ENCODE data around the gene CDK6. TPM values are rescaled to one million over a fixed set of nuclear protein-coding genes. Genes with fewer than 3 reads are reported as not detected.
A peak's percentile ranks its signal among the peaks of the same experiment; 100 is the strongest.

The CDK6 gene
- total and polyA plus RNA-seq, 9 of the 15 experiments (the other 6 are each of a cell fraction or from before 2014, with no cell fraction given) = 7.6 to 109 (median 44.4) TPM

DNA sequence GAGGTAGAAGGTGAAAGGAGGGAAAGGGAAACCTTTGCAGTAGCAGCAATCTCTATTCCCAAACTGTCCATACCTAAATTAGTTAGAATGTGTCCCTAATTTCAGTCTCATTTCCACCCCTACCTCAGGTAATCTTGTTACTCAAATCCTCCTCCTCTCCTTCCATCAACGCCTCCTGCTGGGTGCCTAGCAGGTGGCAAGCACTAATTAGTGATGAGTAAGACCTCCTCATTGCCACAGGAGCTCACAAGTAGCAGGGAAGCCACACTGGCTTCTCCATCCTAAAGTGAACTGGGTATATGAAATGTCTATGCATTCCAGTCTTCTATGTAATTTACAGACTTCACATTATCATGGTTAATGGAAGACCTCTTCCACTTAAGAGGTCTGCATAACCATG lies 220.5 kb downstream of the CDK6 start:
- in situ Hi-C loops (cut with MboI) (no loop called here), intact Hi-C loops (cut with micrococcal nuclease) (no loop called here)
- no peak for TF ChIP-seq GABPB1 (CRISPR knock-in tag; IDR thresholded peaks at IDR 0.05)
- no peak for TF ChIP-seq RFX7 (CRISPR knock-in tag; IDR thresholded peaks at IDR 0.05)
- TF ChIP-seq TBL1XR1 (IDR thresholded peaks at IDR 0.05; ENCODE audit: low read length in 2 of 2) = no peak
- TF ChIP-seq CBX1 (IDR thresholded peaks at IDR 0.05; ENCODE audit: low read depth) = no peak
- no peak for TF ChIP-seq ZBTB34 (CRISPR knock-in tag; IDR thresholded peaks at IDR 0.05)
- no peak for TF ChIP-seq SMARCA5 (IDR thresholded peaks at IDR 0.05)
- no peak for TF ChIP-seq POLR3G (IDR thresholded peaks at IDR 0.05; ENCODE audit: extremely low read depth, insufficient read length, insufficient replicate concordance)
- no peak for DNase-seq (ENCODE audit: extremely low read depth in 1 of 4, low spot score in 3 of 4)
- Histone ChIP-seq H3K36me3 (ENCODE audit: control insufficient read depth, insufficient read depth, low read length) (peaks cover 60% of the 10 kb centered on the region), H3K4me2 (ENCODE audit: insufficient read depth, low read length) (no peak overlapping the region), H2AFZ (ENCODE audit: low read depth, low read length) (no peak overlapping the region), H3K4me3 (no peak overlapping the region), H3K9me1 (ENCODE audit: control insufficient read depth, insufficient read depth, low read length) (no peaks in the 10 kb centered on the region), H3K27ac (ENCODE audit: extremely low read depth, low read depth, low read length) (no peak overlapping the region), H4K20me1 (replicated peaks; ENCODE audit: control insufficient read depth, insufficient read depth, low read length) (no peaks in the 10 kb centered on the region), H3K79me2 (ENCODE audit: control insufficient read depth, insufficient read depth, low read length) (no peaks in the 10 kb centered on the region), H3K9ac (ENCODE audit: insufficient read depth in 1 of 2, low read depth in 2 of 2, low read length in 2 of 2) (no peak overlapping the region), H3K4me1 (replicated peaks in 1 of 2; ENCODE audit: control insufficient read depth in 2 of 2, insufficient read depth in 2 of 2, low read length in 2 of 2) (no peaks in the 10 kb centered on the region), H3K27me3 (ENCODE audit: control insufficient read depth in 2 of 2, insufficient read depth in 2 of 2, low read length in 2 of 2) (no peaks in the 10 kb centered on the region), H3K9me3 (replicated peaks; ENCODE audit: control insufficient read depth, insufficient read depth, low read depth, low read length) (no peaks in the 10 kb centered on the region)
- FAIRE-seq = no peak
- 72% methylated on average over 1 of the region's 1 CpG for WGBS (ENCODE audit: insufficient coverage, low coverage, missing lambda C conversion rate)
- no TSS peak for BruUV-seq (replicated peaks)
- POLR2A ChIA-PET = interaction anchor here (0.7 kb wide), 1 partner anchor 10 kb away, joined by 4 read pairs; no protein-coding TSS in a partner anchor
- CTCF ChIA-PET (ENCODE audit: low intra/inter-chr PET ratio) = no interaction called here
- 0 out of 3 replicates have a peak, but pooled peaks have one; percentile 39 for ATAC-seq

Measured in K562 (cell line).